WTC11 (cell line): Measurements from ENCODE around the gene DDN. TPM values are rescaled to one million over a fixed set of nuclear protein-coding genes. Genes with fewer than 3 reads are reported as not detected.

Experiments
- ATAC-seq: fragments of 200-7000 bp; cut with Tn5 transposase; 2 replicates; pipeline ENCODE4 v1.10.0; 2021; ENCODE audit warnings: mild to moderate bottlenecking, moderate library complexity
- CTCF ChIA-PET: fragments of 300-600 bp; sonication (Branson Sonifier 250); formaldehyde crosslinking; loops from one replicate; lab custom pipeline; 2021; ENCODE audit warnings: antibody characterized with exemption; lab: Charles Lee
- POLR2A ChIA-PET: fragments of 350-600 bp; sonication (Branson Sonifier 250); formaldehyde crosslinking; loops from one replicate; lab custom pipeline; 2021; ENCODE audit warnings: antibody characterized with exemption; lab: Charles Lee
- DNase-seq: peaks from one replicate; pipeline ENCODE4 v3.0.0; 2021; ENCODE audit warnings: low spot score
- H3K27ac Mint-ChIP-seq: 2 replicates; pipeline ENCODE4 v1.8.0; 2021; ENCODE audit warnings: mixed read lengths
- H3K27me3 Mint-ChIP-seq: 2 replicates; pipeline ENCODE4 v1.8.0; 2021; ENCODE audit warnings: low read depth, mild to moderate bottlenecking, moderate library complexity, mixed read lengths
- H3K36me3 Mint-ChIP-seq: 2 replicates; pipeline ENCODE4 v1.8.0; 2021; ENCODE audit warnings: mixed read lengths
- H3K4me1 Mint-ChIP-seq: 2 replicates; pipeline ENCODE4 v1.8.0; 2022; ENCODE audit warnings: mixed read lengths
- H3K4me3 Mint-ChIP-seq: 2 replicates; pipeline ENCODE4 v1.8.0; 2021; ENCODE audit warnings: mild to moderate bottlenecking, moderate library complexity, mixed read lengths
- H3K9me3 Mint-ChIP-seq: 2 replicates; pipeline ENCODE4 v1.8.0; 2021; ENCODE audit warnings: mixed read lengths
- FOXK1 ChIP-seq: sonication (generic); formaldehyde crosslinking; IDR thresholded peaks from 2 replicates; pipeline ENCODE4 v1.8.0; 2022; ENCODE audit warnings: mild to moderate bottlenecking, moderate library complexity, missing genetic modification reagents
- KAT7 ChIP-seq: sonication (generic); formaldehyde crosslinking; IDR thresholded peaks from 2 replicates; pipeline ENCODE4 v1.8.1; 2023; ENCODE audit warnings: missing genetic modification reagents, mild to moderate bottlenecking, borderline replicate concordance
- NFYB ChIP-seq: sonication (generic); formaldehyde crosslinking; conservative IDR thresholded peaks from 2 replicates; pipeline ENCODE4 v1.8.0; 2022; ENCODE audit warnings: low read depth, missing genetic modification reagents
- RELA ChIP-seq: sonication (generic); formaldehyde crosslinking; IDR thresholded peaks from 2 replicates; pipeline ENCODE4 v1.8.1; 2022; ENCODE audit warnings: missing genetic modification reagents, mild to moderate bottlenecking, borderline replicate concordance
- SMAD4 ChIP-seq: sonication (generic); formaldehyde crosslinking; IDR thresholded peaks from 2 replicates; pipeline ENCODE4 v1.8.0; 2022; ENCODE audit warnings: mild to moderate bottlenecking, missing genetic modification reagents
- TEAD4 ChIP-seq: sonication (generic); formaldehyde crosslinking; IDR thresholded peaks from 2 replicates; pipeline ENCODE4 v1.8.0; 2022; ENCODE audit warnings: mild to moderate bottlenecking, missing genetic modification reagents
- TP53 ChIP-seq: sonication (generic); formaldehyde crosslinking; IDR thresholded peaks from 2 replicates; pipeline ENCODE4 v1.8.1; 2023; ENCODE audit warnings: mild to moderate bottlenecking, missing genetic modification reagents
- ZNF396 ChIP-seq: fragments of 250-450 bp; sonication (Bioruptor Pico); IDR thresholded peaks from 2 replicates; pipeline ENCODE4 v1.8.0; 2021; ENCODE audit warnings: mild to moderate bottlenecking, moderate library complexity, borderline replicate concordance
- ZNF671 ChIP-seq: fragments of 250-450 bp; sonication (Bioruptor Pico); IDR thresholded peaks from 2 replicates; pipeline ENCODE4 v1.8.0; 2021; ENCODE audit warnings: mild to moderate bottlenecking
- total RNA-seq: library from RNA; stranded (reverse); gene quantifications from 3 replicates; pipeline ENCODE4 v1.2.3, GENCODE V29; 2021
- TF ChIP-seq, protein P1 (sequence below): fragments of 250-450 bp; sonication (Bioruptor Pico); IDR thresholded peaks from 2 replicates; pipeline ENCODE4 v1.9.0; 2021; ENCODE audit warnings: mild to moderate bottlenecking
- TF ChIP-seq, protein P2 (sequence below): sonication (generic); formaldehyde crosslinking; IDR thresholded peaks from 2 replicates; pipeline ENCODE4 v1.8.0; 2022; ENCODE audit warnings: mild to moderate bottlenecking, missing genetic modification reagents
- TF ChIP-seq, protein P3 (sequence below): sonication (generic); formaldehyde crosslinking; IDR thresholded peaks from 2 replicates; pipeline ENCODE4 v1.8.0; 2023; ENCODE audit warnings: missing genetic modification reagents, mild to moderate bottlenecking, borderline replicate concordance
- TF ChIP-seq, protein P4 (sequence below): fragments of 250-450 bp; sonication (Bioruptor Pico); IDR thresholded peaks from 2 replicates; pipeline ENCODE4 v1.8.0; 2021; ENCODE audit warnings: mild to moderate bottlenecking
- TF ChIP-seq, protein P5 (sequence below): sonication (generic); formaldehyde crosslinking; IDR thresholded peaks from 2 replicates; pipeline ENCODE4 v1.8.1; 2023; ENCODE audit warnings: mild to moderate bottlenecking, missing genetic modification reagents, moderate library complexity
- TF ChIP-seq, protein P6 (sequence below): fragments of 250-450 bp; sonication (Bioruptor Pico); conservative IDR thresholded peaks from 2 replicates; pipeline ENCODE4 v1.9.0; 2021; ENCODE audit warnings: mild to moderate bottlenecking

Gene DDN
- total RNA-seq, 1 experiment from 2014 or later: 0.33 TPM

DNA sequence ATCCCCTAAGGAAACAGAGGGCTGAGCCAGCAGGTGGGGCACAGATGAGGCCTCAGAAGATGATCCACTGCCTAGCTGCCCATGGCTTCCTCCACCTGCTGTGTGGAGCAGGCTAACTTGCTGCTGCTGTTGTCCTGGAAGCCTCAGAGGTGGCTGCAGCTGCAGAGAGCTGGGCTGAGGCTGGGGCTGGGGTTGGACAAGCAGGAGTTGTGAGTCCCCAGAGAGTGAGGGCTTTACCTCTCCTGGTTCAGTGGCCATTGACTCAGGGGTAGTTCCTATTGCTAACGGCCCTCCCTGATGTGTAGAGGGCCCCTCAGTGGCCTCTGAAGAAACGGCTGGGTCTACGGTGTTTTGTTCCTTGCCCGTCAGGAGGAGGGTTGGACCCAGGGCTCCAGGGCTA is 33.1 kb upstream of the DDN start:
- ATAC-seq: no peak
- ChIA-PET CTCF (interaction anchor here (3.8 kb wide), 1 partner anchor 11 kb away, joined by 23 read pairs; no protein-coding TSS in a partner anchor), POLR2A (interaction anchor here (1.4 to 1.7 kb wide), 2 partner anchors 11 to 98 kb away, joined by 3 read pairs; no protein-coding TSS in a partner anchor)
- H3K4me1 Mint-ChIP-seq: no peaks in the 10 kb centered on the region
- no peaks in the 10 kb centered on the region for H3K27me3 Mint-ChIP-seq
- H3K9me3 Mint-ChIP-seq: no peaks in the 10 kb centered on the region
- TF ChIP-seq, protein P1, sequence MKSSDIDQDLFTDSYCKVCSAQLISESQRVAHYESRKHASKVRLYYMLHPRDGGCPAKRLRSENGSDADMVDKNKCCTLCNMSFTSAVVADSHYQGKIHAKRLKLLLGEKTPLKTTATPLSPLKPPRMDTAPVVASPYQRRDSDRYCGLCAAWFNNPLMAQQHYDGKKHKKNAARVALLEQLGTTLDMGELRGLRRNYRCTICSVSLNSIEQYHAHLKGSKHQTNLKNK (CRISPR knock-in tag): no peak
- no peak for TF ChIP-seq ZNF396
- no peak for TF ChIP-seq ZNF671 (CRISPR knock-in tag)
- no peak for TF ChIP-seq TEAD4 (CRISPR knock-in tag)
- no peak for TF ChIP-seq NFYB (CRISPR knock-in tag)
- TF ChIP-seq, protein P2, sequence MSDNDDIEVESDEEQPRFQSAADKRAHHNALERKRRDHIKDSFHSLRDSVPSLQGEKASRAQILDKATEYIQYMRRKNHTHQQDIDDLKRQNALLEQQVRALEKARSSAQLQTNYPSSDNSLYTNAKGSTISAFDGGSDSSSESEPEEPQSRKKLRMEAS (CRISPR knock-in tag): no peak
- TF ChIP-seq KAT7: no peak
- TF ChIP-seq TP53 (CRISPR knock-in tag): no peak
- no peak for TF ChIP-seq RELA (CRISPR knock-in tag)
- no peak for TF ChIP-seq SMAD4
- TF ChIP-seq, protein P3, sequence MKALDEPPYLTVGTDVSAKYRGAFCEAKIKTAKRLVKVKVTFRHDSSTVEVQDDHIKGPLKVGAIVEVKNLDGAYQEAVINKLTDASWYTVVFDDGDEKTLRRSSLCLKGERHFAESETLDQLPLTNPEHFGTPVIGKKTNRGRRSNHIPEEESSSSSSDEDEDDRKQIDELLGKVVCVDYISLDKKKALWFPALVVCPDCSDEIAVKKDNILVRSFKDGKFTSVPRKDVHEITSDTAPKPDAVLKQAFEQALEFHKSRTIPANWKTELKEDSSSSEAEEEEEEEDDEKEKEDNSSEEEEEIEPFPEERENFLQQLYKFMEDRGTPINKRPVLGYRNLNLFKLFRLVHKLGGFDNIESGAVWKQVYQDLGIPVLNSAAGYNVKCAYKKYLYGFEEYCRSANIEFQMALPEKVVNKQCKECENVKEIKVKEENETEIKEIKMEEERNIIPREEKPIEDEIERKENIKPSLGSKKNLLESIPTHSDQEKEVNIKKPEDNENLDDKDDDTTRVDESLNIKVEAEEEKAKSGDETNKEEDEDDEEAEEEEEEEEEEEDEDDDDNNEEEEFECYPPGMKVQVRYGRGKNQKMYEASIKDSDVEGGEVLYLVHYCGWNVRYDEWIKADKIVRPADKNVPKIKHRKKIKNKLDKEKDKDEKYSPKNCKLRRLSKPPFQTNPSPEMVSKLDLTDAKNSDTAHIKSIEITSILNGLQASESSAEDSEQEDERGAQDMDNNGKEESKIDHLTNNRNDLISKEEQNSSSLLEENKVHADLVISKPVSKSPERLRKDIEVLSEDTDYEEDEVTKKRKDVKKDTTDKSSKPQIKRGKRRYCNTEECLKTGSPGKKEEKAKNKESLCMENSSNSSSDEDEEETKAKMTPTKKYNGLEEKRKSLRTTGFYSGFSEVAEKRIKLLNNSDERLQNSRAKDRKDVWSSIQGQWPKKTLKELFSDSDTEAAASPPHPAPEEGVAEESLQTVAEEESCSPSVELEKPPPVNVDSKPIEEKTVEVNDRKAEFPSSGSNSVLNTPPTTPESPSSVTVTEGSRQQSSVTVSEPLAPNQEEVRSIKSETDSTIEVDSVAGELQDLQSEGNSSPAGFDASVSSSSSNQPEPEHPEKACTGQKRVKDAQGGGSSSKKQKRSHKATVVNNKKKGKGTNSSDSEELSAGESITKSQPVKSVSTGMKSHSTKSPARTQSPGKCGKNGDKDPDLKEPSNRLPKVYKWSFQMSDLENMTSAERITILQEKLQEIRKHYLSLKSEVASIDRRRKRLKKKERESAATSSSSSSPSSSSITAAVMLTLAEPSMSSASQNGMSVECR (CRISPR knock-in tag): no peak
- no peak for TF ChIP-seq FOXK1 (CRISPR knock-in tag)
- TF ChIP-seq, all 79 proteins: peak for 0
- no peak overlapping the region for H3K27ac Mint-ChIP-seq
- no peak overlapping the region for H3K4me3 Mint-ChIP-seq
- peaks cover 57% of the 10 kb centered on the region for H3K36me3 Mint-ChIP-seq
- DNase-seq: no peak

DNA sequence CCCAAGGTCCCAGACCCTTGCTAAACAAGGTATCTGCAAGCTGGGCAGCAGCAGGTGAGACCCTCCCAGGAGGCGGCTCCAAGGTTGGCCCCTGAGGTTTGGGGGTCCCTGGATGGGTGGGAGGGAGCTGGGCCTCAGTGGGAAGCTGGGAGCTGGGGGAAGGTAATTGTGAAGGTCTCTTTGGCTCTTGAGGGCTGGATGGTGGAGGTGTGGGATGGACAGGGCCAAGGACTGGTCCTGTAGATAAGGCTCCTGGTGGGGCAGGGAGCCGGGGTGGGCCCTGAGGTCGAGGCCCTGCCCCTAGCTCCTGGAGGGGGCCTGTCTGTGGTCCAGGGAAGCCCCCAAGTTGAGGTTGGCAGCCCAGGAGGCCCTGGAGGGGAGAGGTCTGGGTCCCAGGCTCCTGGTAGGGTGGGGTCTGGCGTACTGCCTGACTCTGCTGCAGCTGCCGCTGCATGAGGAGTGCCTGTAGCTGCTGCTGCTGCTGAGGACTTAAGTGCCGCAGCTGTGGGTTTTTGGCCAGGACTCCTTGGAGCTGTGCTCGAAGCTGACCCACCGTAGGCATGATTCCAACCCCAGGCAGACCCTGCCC is 32.5 kb upstream of the DDN start:
- Mint-ChIP-seq H3K9me3 (no peaks in the 10 kb centered on the region), H3K36me3 (peaks cover 54% of the 10 kb centered on the region), H3K4me3 (no peak overlapping the region), H3K27me3 (no peaks in the 10 kb centered on the region), H3K27ac (no peak overlapping the region), H3K4me1 (no peaks in the 10 kb centered on the region)
- ChIA-PET CTCF (interaction anchor here (2.4 kb wide), 1 partner anchor 56 kb away, joined by 8 read pairs; no protein-coding TSS in a partner anchor), POLR2A (interaction anchor here (1.7 kb wide), 1 partner anchor 99 kb away, joined by 3 read pairs; no protein-coding TSS in a partner anchor)
- TF ChIP-seq, protein P4, sequence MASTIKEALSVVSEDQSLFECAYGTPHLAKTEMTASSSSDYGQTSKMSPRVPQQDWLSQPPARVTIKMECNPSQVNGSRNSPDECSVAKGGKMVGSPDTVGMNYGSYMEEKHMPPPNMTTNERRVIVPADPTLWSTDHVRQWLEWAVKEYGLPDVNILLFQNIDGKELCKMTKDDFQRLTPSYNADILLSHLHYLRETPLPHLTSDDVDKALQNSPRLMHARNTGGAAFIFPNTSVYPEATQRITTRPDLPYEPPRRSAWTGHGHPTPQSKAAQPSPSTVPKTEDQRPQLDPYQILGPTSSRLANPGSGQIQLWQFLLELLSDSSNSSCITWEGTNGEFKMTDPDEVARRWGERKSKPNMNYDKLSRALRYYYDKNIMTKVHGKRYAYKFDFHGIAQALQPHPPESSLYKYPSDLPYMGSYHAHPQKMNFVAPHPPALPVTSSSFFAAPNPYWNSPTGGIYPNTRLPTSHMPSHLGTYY: no peak
- DNase-seq: no peak
- no peak for ATAC-seq

DNA sequence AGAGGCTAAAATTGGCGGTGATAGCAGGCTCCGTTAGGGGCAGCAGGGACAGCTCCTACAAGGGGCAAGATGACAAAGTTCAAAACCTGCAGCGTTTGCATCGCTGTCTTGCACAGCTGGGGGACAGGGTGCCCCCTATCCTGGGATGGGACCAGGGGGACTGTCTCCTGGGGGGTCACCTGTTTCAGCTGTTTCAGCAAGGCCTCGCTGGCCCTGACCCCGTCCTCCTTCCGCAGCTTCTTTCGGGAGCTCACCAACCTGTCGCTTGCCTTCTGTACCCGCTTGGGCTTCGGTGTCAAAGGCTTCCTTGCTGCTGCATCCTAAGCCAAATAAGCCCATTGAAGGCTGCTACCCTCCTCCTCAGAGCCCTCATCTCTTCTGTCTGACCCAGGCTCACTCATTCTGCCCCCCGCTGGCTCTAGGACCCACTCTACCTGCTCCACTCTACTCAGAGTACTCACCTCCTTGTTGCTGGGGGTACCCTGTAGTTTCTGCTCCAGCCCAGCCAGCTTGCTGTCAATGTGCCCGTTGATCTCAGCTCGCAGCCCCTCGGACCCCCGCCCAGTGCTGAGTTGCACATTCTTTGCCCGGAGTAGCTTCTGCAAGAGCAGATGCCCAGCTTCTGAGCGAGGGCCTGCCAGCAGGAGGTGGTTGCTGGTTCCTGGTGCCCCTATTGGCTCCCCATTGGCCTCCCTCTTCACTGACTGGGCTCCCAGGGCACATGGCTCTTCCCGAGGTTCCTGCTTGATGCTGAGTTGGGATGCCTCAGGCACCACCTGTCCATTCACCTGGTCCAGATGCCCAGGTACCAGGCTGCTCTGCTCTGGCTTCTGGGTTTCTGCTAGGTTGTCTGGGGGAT is 31.8 kb upstream of the DDN start:
- Mint-ChIP-seq H3K9me3 (no peaks in the 10 kb centered on the region), H3K4me3 (no peak overlapping the region), H3K27me3 (no peaks in the 10 kb centered on the region), H3K27ac (no peak overlapping the region), H3K4me1 (no peaks in the 10 kb centered on the region), H3K36me3 (peaks cover 55% of the 10 kb centered on the region)
- ATAC-seq (no peak), DNase-seq (no peak)
- CTCF ChIA-PET: interaction anchor here (1.0 to 2.4 kb wide), 3 partner anchors 13 to 57 kb away, joined by 4 to 8 read pairs (median 8); no protein-coding TSS in a partner anchor
- POLR2A ChIA-PET: interaction anchor here (0.6 to 1.7 kb wide), 3 partner anchors 11 to 99 kb away, joined by 3 to 4 read pairs (median 3); no protein-coding TSS in a partner anchor
- TF ChIP-seq, protein P5, sequence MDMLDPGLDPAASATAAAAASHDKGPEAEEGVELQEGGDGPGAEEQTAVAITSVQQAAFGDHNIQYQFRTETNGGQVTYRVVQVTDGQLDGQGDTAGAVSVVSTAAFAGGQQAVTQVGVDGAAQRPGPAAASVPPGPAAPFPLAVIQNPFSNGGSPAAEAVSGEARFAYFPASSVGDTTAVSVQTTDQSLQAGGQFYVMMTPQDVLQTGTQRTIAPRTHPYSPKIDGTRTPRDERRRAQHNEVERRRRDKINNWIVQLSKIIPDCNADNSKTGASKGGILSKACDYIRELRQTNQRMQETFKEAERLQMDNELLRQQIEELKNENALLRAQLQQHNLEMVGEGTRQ (CRISPR knock-in tag): no peak
- TF ChIP-seq, protein P6, sequence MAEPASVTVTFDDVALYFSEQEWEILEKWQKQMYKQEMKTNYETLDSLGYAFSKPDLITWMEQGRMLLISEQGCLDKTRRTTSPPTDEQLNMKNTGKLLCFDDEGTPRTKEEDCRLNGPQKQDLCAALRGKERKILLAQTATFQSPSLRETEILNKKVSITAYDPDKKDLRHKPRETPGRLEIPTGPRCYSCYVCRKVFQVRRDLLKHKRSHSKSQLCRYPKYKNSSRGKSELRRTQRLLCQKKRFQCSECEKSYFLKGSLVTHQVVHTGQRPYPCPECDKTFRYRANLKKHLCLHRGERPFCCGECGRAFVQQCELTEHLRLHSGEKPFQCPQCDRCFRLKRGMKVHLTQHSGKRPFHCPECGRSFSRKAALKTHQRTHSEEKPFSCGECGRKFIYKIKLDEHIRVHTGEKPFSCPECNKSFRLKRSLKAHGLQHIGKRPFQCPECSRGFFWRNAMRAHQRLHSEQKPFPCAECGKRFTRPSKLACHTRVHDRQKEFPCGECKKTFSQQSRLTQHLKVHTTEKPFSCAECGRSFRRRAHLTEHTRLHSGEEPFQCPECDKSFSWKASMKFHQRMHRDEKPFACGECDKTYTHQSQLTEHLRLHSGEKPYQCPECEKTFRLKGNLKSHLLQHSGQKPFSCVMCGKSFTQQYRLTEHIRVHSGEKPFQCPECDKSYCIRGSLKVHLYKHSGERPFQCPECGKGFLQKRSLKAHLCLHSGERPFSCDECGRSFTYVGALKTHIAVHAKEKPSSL (CRISPR knock-in tag): no peak
